Body of pancreas (tissue), 4 donors: ENCODE results near the gene SGSH. TPM values are rescaled to one million over a fixed set of nuclear protein-coding genes. Genes with fewer than 3 reads are reported as not detected.

Source experiments
- ATAC-seq: fragments of 150-250 bp; one replicate; pipeline ENCODE4 v1.9.1; 2016
- DNase-seq, 4 donors: peaks; one replicate each; pipeline ENCODE4 v3.0.0-alpha.2; 2019
- H3K27ac ChIP-seq, 4 donors: fragments of 200-600 bp; sonication (generic); 1 replicate in 3 of 4; 2 replicates in 1 of 4; pipeline versions ENCODE4 v1.5.1 to v1.6.1; 2016 to 2019; ENCODE audit warnings: mild to moderate bottlenecking in 1 of 4, mixed read lengths in 1 of 4, moderate library complexity in 1 of 4
- H3K27me3 ChIP-seq, 2 donors: fragments of 200-600 bp; sonication (generic); one replicate each; pipeline ENCODE4 v1.6.0; 2016; ENCODE audit warnings: mild to moderate bottlenecking in 1 of 2
- H3K36me3 ChIP-seq, 2 donors: fragments of 200-600 bp; sonication (generic); replicated peaks in 1 of 2; 2 replicates each; pipeline ENCODE4 v1.5.1; 2016; ENCODE audit warnings: low read depth in 2 of 2; ENCODE audit not compliant: insufficient read depth in 1 of 2
- H3K4me1 ChIP-seq: fragments of 200-600 bp; sonication (generic); one replicate; pipeline ENCODE4 v1.6.0; 2016
- H3K4me3 ChIP-seq, 2 donors: fragments of 200-600 bp; sonication (generic); 1 replicate in 1 of 2; 2 replicates in 1 of 2; pipeline ENCODE4 v1.5.1; 2016 to 2019
- H3K9me3 ChIP-seq, 3 donors: fragments of 200-600 bp; sonication (generic); 1 replicate in 2 of 3; 2 replicates in 1 of 3; pipeline ENCODE4 v1.5.1; 2016
- CTCF ChIP-seq, 7 experiments: fragments of 450-650 bp in 4 of 7; fragments of 200-600 bp in 3 of 7; sonication (generic) in 3 of 7; IDR thresholded peaks; one replicate each; pipeline ENCODE4 v1.5.1; 2016 to 2019; ENCODE audit warnings: antibody characterized with exemption in 7 of 7
- POLR2A ChIP-seq, 3 donors: fragments of 450-650 bp; IDR thresholded peaks; one replicate each; pipeline ENCODE4 v1.6.1; 2016; ENCODE audit warnings: antibody characterized with exemption in 3 of 3, mild to moderate bottlenecking in 2 of 3
- WGBS, 2 donors: methylation state at CpG; one replicate each; pipeline ENCODE4 v1.1.5; 2017; 5-methylcytosine and 5-hydroxymethylcytosine counted together
- intact Hi-C: fragments of 100-400 bp; cut with DNase I; formaldehyde crosslinking; loops from one replicate; pipeline ENCODE4 v1.15.1; 2023
- total RNA-seq, 2 donors: library from RNA; depleted of rRNA; stranded (reverse); fragments of >200 nt; gene quantifications; one replicate each; pipeline ENCODE4 v1.1.0, GENCODE V29; 2016

SGSH gene
- total RNA-seq, 2 donors from 2014 or later = 29.6 to 42.8 TPM

GRCh38 chr17:80187090-80187489, 33.0 kb downstream of the SGSH start:
- intact Hi-C loops = no loop called here
- H3K9me3 ChIP-seq = no peaks in the 10 kb centered on the region
- WGBS, 2 donors = 51 to 60% methylated on average over 16 of the region's 16 CpGs
- no peak overlapping the region for H3K4me3 ChIP-seq
- peak in 1 of 4 donors; percentile 38 for DNase-seq
- no peaks in the 10 kb centered on the region for H3K27me3 ChIP-seq
- peak; percentile 28 for ATAC-seq
- peaks cover 16% of the 10 kb centered on the region for H3K4me1 ChIP-seq
- no peaks in the 10 kb centered on the region for H3K36me3 ChIP-seq
- TF ChIP-seq POLR2A (IDR thresholded peaks at IDR 0.05) = no peak
- TF ChIP-seq CTCF (IDR thresholded peaks at IDR 0.05) = no peak
- H3K27ac ChIP-seq = peak overlapping the region in 2 of 4 donors; percentile 31 to 55

- ATAC-seq (no peak), DNase-seq (no peak)
- intact Hi-C loops = no loop called here
- Histone ChIP-seq H3K4me1 (peaks cover 16% of the 10 kb centered on the region), H3K4me3 (no peak overlapping the region), H3K27me3 (no peaks in the 10 kb centered on the region), H3K36me3 (no peaks in the 10 kb centered on the region), H3K27ac (no peak overlapping the region), H3K9me3 (no peaks in the 10 kb centered on the region)
- 84 to 86% methylated on average over 5 to 9 of the region's 9 CpGs for WGBS, 2 donors
- TF ChIP-seq POLR2A (IDR thresholded peaks at IDR 0.05) (no peak), CTCF (IDR thresholded peaks at IDR 0.05) (no peak)
Observed at GRCh38 chr17:80185968-80186367, 34.2 kb downstream of the SGSH start.

GRCh38 chr17:80184423-80184714, 35.8 kb downstream of the SGSH start:
- Histone ChIP-seq H3K27ac (no peak overlapping the region), H3K27me3 (no peaks in the 10 kb centered on the region), H3K4me1 (peaks cover 16% of the 10 kb centered on the region), H3K9me3 (no peaks in the 10 kb centered on the region), H3K36me3 (no peaks in the 10 kb centered on the region), H3K4me3 (no peak overlapping the region)
- no peak for ATAC-seq
- DNase-seq = no peak
- TF ChIP-seq POLR2A (IDR thresholded peaks at IDR 0.05) = no peak
- TF ChIP-seq CTCF (IDR thresholded peaks at IDR 0.05) = no peak
- WGBS, 2 donors = 68% methylated on average over 10 of the region's 10 CpGs; no CpG with 5 or more reads in 1 of the 2 donors
- intact Hi-C loops = no loop called here

- WGBS, 2 donors = 64 to 74% methylated on average over 24 to 26 of the region's 26 CpGs
- Histone ChIP-seq H3K36me3 (no peaks in the 10 kb centered on the region), H3K4me1 (peaks cover 16% of the 10 kb centered on the region), H3K27me3 (no peaks in the 10 kb centered on the region), H3K4me3 (no peak overlapping the region), H3K9me3 (no peaks in the 10 kb centered on the region), H3K27ac (no peak overlapping the region)
- DNase-seq (no peak), ATAC-seq (no peak)
- no peak for TF ChIP-seq POLR2A (IDR thresholded peaks at IDR 0.05)
- TF ChIP-seq CTCF (IDR thresholded peaks at IDR 0.05) = no peak
- intact Hi-C loops = no loop called here
Observed at GRCh38 chr17:80183581-80184422, 36.3 kb downstream of the SGSH start.

GRCh38 chr17:80182845-80183223, 37.3 kb downstream of the SGSH start:
- no peak for DNase-seq
- Histone ChIP-seq H3K4me1 (peaks cover 12% of the 10 kb centered on the region), H3K36me3 (no peaks in the 10 kb centered on the region), H3K4me3 (no peak overlapping the region), H3K27me3 (no peaks in the 10 kb centered on the region), H3K9me3 (no peaks in the 10 kb centered on the region), H3K27ac (no peak overlapping the region)
- TF ChIP-seq CTCF (IDR thresholded peaks at IDR 0.05) (no peak), POLR2A (IDR thresholded peaks at IDR 0.05) (no peak)
- no peak for ATAC-seq
- 91 to 100% methylated on average over 3 to 12 of the region's 12 CpGs for WGBS, 2 donors
- intact Hi-C loops = no loop called here
